Large intestine (tissue), 3 donors: ENCODE measurements around the gene CATSPERZ. TPM values are rescaled to one million over a fixed set of nuclear protein-coding genes. Genes with fewer than 3 reads are reported as not detected.
A peak's percentile ranks its signal among the peaks of the same experiment; 100 is the strongest.
"Not testable (repeated sequence)": the region's sequence is repeated elsewhere in the genome, so short reads cannot be mapped to it uniquely, and the experiment has no call there.

Source experiments
- DNase-seq, 2 donors: peaks; one replicate each; pipeline versions ENCODE4 v3.0.0 to v3.0.0-alpha.2; 2013
- H3K27ac ChIP-seq: one replicate; pipeline ENCODE4 v1.5.1; 2013; ENCODE audit warnings: low read length
- H3K27me3 ChIP-seq: 2 replicates; pipeline ENCODE4 v1.6.1; 2013; ENCODE audit warnings: low read length; ENCODE audit not compliant: control insufficient read depth, insufficient read depth
- H3K36me3 ChIP-seq: 2 replicates; pipeline ENCODE4 v1.6.1; 2013; ENCODE audit warnings: low read length; ENCODE audit not compliant: control insufficient read depth, insufficient read depth
- H3K4me1 ChIP-seq: one replicate; pipeline ENCODE4 v1.6.1; 2013; ENCODE audit warnings: low read length; ENCODE audit not compliant: control insufficient read depth, insufficient read depth
- H3K4me3 ChIP-seq: one replicate; pipeline ENCODE4 v1.5.1; 2013; ENCODE audit warnings: low read length
- H3K9me3 ChIP-seq: one replicate; pipeline ENCODE4 v1.6.1; 2013; ENCODE audit warnings: mild to moderate bottlenecking, low read depth, low read length, moderate library complexity; ENCODE audit not compliant: control insufficient read depth
- WGBS: methylation state at CpG from one replicate; pipeline ENCODE4 v1.1.5; 2013; ENCODE audit warnings: low lambda C conversion rate; ENCODE audit not compliant: insufficient coverage; 5-methylcytosine and 5-hydroxymethylcytosine counted together
- polyA plus RNA-seq: library from polyadenylated mRNA; unstranded; fragments of 120-200 nt; gene quantifications from one replicate; pipeline ENCODE4 v1.2.1, GENCODE V29; 2013

CATSPERZ gene
- polyA plus RNA-seq, 1 donor, result 0.15 TPM

DNA sequence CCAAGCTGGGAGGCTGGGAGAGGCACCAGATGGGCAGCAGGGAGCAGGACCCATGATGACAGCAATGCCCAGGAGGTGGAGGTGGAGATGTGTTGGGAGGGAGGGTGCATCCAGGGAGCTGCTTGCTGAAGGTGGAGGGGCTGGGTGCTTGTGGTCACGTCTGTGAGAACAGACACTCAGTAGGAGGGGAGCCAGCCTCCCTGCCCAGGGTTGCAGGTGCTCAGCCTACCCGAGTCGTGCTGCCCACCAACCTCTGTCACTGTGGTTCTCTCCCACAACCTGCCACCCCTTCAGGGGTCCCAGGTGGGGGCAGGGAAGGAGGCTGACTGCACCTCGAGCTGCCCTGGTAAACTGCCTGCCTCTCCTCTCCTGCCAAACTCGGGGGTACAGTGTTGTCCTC is 23.2 kb downstream of the CATSPERZ start:
- peaks cover 39% of the 10 kb centered on the region for H3K4me1 ChIP-seq
- no CpG with 5 or more reads among the region's 5 CpGs for WGBS
- H3K9me3 ChIP-seq, result no peaks in the 10 kb centered on the region
- peaks cover 20% of the 10 kb centered on the region for H3K36me3 ChIP-seq
- H3K27ac ChIP-seq, result no peak overlapping the region
- no peak for DNase-seq
- no peaks in the 10 kb centered on the region for H3K27me3 ChIP-seq
- H3K4me3 ChIP-seq, result no peak overlapping the region

DNA sequence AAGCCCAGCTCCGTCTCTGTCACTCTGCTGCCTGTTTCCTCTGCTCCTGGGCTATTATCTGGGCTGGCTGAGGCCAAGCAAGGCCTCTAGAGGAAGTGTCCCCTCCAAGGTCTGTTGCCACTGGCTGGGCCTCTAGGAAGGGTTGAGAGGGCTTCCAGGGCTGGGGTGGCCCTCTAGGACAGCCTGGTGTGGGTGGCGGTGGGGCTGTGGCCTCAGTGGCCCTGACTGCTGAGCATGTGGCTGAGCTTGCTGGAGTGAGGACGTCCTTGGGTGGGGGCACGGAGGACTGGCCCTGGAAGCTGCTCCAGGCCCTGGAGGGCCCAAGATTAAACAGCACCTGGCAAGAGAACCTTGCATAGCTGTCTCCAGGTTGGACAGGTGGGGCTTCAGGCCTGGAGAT is 23.8 kb downstream of the CATSPERZ start:
- H3K9me3 ChIP-seq, H3K4me3 ChIP-seq, H3K27me3 ChIP-seq, DNase-seq, H3K27ac ChIP-seq: not testable (repeated sequence)
- Histone ChIP-seq H3K4me1 (peaks cover 37% of the 10 kb centered on the region), H3K36me3 (peaks cover 20% of the 10 kb centered on the region)
- WGBS, result no CpG with 5 or more reads among the region's 4 CpGs

DNA sequence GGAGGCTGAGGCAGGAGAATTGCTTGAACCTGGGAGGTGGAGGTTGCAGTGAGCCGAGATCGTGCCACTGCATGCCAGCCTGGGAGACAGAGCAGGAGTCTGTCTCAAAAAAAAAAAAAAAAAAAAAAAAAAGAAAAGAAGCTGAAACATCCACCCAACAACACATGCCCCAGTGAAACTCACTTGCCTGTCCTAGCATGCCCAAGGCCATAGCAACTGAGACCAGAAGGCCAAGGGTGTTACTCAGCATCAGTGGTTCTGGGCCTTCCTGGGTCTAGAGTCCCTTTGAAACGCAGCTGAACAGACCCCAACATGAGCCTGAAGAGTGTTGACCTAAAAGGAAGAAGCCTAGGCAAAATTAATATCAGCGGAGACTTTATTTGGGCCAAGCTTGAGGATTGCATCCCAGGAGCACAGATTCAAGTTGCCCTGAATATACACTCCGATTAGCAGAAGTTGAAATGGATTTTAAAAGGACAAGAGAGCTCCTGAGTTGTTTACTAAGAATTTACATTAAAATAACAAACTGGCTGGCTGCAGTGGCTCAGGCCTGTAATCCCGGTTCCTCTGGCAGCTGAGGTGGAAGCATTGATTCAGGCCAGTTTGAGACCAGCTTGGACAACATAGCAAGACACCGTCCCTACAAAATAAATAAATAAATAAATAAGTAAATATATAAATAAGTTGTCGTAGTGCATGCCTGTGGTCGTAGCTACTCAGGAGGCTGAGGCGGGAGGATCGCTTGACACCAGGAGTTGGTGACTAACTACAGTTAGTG is 24.7 kb downstream of the CATSPERZ start:
- no peak for DNase-seq
- Histone ChIP-seq H3K4me1 (peaks cover 36% of the 10 kb centered on the region), H3K27me3 (no peaks in the 10 kb centered on the region), H3K9me3 (no peaks in the 10 kb centered on the region), H3K4me3 (no peak overlapping the region), H3K36me3 (peaks cover 20% of the 10 kb centered on the region), H3K27ac (no peak overlapping the region)
- WGBS, result no CpG with 5 or more reads among the region's 11 CpGs

DNA sequence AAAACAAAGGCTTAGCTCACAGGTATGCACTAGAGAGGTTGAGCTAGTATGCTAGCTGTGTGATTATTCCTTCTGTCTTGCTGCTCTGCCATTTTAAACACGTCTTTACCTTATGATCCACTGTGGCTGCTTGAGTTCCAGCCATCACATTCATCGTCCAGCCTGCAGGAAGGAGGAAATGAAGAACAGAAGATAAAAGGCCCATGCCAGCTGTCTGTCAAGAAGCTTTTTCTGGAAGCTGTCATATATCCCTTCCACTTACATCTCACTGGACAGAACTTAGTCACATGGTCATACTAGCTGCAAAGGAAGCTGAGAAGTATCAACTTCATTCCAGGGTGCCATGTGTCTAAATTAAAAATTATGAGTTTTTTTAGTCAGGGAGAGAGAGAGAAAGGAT is 27.2 kb downstream of the CATSPERZ start:
- Histone ChIP-seq H3K27me3 (no peaks in the 10 kb centered on the region), H3K9me3 (no peaks in the 10 kb centered on the region), H3K27ac (no peak overlapping the region), H3K4me1 (peaks cover 23% of the 10 kb centered on the region), H3K36me3 (peaks cover 10% of the 10 kb centered on the region), H3K4me3 (no peak overlapping the region)
- DNase-seq, result no peak
- 100% methylated on average over 1 of the region's 2 CpGs for WGBS

DNA sequence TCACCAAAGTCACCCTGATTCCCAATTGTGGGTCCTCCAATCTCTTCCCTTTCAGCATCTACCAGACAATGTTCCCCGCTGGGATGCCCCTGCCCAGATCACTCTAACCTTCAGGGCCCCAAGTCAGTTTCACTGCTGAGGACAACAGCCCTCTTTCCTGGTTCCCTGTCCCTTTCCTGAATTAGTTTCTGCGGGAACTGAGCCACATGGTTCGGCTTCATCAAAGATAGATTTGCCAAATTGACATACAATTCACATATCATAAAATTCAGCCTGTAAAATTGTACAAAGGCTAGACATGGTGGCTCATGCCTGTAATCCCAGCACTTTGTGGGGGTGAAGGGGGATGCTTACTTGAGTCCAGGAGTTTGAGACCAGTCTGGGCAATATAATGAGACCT is 27.8 kb downstream of the CATSPERZ start:
- no peak overlapping the region for H3K4me3 ChIP-seq
- peaks cover 18% of the 10 kb centered on the region for H3K4me1 ChIP-seq
- no peak overlapping the region for H3K27ac ChIP-seq
- H3K27me3 ChIP-seq, result no peaks in the 10 kb centered on the region
- peaks cover 4% of the 10 kb centered on the region for H3K36me3 ChIP-seq
- DNase-seq, result no peak
- WGBS, result no CpG with 5 or more reads among the region's 3 CpGs
- no peaks in the 10 kb centered on the region for H3K9me3 ChIP-seq

DNA sequence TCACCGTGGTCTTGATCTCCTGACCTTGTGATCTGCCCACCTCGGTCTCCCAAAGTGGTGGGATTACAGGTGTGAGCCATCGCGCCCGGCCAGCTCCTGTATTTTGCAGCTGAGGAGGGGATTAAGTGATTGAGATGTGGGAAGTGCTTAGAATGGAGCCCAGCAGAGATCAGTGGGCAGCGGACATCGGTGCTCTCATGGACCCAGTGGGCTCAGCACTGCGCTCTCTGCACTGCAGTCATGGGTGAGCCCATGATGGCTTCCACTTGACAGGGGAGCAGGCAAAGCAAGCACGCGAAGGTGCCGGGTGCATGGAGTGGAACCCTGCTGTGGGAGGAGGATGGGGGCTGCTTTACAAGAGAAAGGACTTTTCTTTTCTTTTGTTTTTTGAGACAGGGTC is 30.7 kb downstream of the CATSPERZ start:
- H3K9me3 ChIP-seq, result no peaks in the 10 kb centered on the region
- no peaks in the 10 kb centered on the region for H3K36me3 ChIP-seq
- DNase-seq, result no peak
- peaks cover 26% of the 10 kb centered on the region for H3K4me1 ChIP-seq
- no peak overlapping the region for H3K4me3 ChIP-seq
- H3K27ac ChIP-seq, result no peak overlapping the region
- no peaks in the 10 kb centered on the region for H3K27me3 ChIP-seq
- WGBS, result no CpG with 5 or more reads among the region's 11 CpGs

DNA sequence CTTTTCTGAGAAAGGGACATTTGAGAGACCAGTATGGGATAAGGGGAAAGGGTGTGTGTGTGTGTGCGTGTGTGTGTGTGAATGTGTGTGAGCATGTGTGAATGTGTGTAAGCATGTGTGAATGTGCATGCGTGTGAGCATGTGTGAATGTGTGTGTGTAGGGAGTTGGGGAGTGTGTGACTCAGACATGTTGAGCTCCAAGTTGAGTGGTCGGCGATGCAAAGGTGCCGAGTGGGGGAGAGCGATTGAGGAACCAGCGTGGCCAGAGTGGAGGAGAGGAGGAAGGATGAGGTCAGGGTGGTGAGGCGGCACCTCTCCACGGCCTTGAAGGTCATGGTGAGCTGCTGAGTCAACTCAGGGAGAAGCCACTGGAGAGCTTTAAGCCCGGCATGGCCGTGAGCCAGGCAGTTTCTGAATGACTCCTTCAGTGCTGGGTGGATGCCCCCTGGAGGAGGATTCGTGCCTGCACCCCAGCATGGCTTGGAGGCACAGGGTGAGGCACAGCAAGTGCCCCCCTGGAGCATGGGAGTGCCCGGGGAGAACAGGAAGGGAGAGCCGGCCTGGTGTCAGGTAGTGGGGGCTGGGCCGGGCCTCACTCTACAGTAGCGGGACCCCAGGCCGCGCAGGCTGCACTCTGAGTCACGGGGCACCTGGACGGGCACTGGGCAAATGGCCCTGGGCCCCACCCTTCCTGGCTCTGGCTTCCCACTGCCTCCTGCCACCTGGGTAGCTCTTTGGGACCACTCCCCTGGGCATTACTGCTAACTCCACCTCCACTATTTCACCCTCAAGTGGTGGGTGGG is 31.6 kb downstream of the CATSPERZ start:
- no CpG with 5 or more reads among the region's 20 CpGs for WGBS
- Histone ChIP-seq H3K4me1 (peaks cover 26% of the 10 kb centered on the region), H3K36me3 (no peaks in the 10 kb centered on the region), H3K4me3 (no peak overlapping the region), H3K9me3 (no peaks in the 10 kb centered on the region), H3K27ac (no peak overlapping the region), H3K27me3 (no peaks in the 10 kb centered on the region)
- DNase-seq, result peak; percentile 61 to 71

DNA sequence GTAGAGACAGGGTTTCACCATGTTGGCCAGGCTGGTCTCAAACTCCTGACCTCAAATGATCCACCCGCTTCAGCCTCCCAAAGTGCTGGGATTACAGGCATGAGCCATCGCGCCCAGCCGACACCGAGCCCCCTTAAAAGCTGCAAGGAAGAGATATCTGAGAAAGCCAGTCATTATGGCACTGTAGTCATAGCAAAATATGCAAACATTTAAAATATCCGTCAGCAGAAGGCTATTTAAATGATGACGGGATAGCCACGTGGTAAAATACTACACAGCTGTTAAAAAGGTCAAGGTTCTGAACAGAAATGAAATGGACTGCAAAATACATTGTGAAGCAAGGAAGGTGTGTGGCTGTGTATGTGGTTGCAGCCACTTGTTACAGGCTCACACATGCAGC is 33.4 kb downstream of the CATSPERZ start:
- Histone ChIP-seq H3K4me3 (no peak overlapping the region), H3K9me3 (no peaks in the 10 kb centered on the region), H3K27ac (no peak overlapping the region), H3K27me3 (no peaks in the 10 kb centered on the region), H3K4me1 (peaks cover 26% of the 10 kb centered on the region), H3K36me3 (no peaks in the 10 kb centered on the region)
- no peak for DNase-seq
- no CpG with 5 or more reads among the region's 8 CpGs for WGBS

DNA sequence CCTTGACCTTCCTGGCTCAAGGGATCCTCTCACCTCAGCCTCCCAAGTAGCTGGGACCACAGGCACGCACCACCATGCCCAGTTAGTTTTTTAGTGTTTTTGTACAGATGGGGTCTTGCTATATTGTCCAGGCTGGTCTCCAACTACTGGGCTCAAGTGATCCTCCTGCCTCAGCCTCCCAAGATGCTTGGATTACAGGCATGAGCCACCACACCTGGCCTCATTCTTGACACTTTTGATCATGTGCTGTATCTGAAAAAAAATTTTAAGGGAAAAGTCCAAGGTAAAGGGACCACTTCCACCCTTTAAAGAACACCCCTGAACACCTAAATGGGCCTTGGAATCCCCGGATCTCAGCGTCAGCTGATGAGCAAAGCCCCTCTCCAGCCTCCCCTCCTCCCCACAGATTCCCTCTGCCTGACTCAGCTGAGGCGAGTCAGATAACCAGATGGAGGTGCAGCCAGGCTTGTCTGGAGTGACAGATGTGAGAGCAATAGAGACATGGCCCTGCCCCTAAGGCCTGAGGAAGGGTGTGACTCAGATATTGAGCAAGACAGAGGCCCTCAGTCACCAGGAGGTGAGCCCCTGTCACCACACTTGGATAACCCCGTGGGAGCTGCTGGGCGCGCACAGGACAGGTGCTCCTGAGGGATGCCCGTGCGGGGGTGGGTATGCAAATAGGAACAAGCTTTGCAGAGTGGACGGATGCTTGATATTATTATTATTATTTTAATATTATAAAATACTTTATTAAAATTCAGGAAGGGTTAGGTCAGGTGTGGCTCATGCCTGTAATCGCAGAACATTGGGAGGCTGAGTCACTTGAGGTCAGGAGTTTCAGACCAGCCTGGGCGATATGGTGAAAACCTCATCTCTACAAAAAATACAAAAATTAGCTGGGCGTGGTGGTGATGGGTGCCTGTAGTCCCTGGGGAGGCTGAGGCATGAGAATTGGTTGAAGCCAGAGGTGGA is 34.9 kb downstream of the CATSPERZ start:
- H3K36me3 ChIP-seq, result no peaks in the 10 kb centered on the region
- peaks cover 19% of the 10 kb centered on the region for H3K4me1 ChIP-seq
- no peaks in the 10 kb centered on the region for H3K27me3 ChIP-seq
- WGBS, result no CpG with 5 or more reads among the region's 13 CpGs
- DNase-seq, result peak; percentile 95 to 98
- peak overlapping the region; percentile 46 for H3K27ac ChIP-seq
- H3K4me3 ChIP-seq, result no peak overlapping the region
- H3K9me3 ChIP-seq, result no peaks in the 10 kb centered on the region
